Upper lobe of left lung (tissue), 6 donors: ENCODE measurements around the gene ZBTB11. TPM values are rescaled to one million over a fixed set of nuclear protein-coding genes. Genes with fewer than 3 reads are reported as not detected.
"Not testable (repeated sequence)": the region's sequence is repeated elsewhere in the genome, so short reads cannot be mapped to it uniquely, and the experiment has no call there.

Experiments
- ATAC-seq, 2 donors: fragments of 200-7000 bp; cut with Tn5 transposase; one replicate each; pipeline ENCODE4 v1.9.1; 2022; ENCODE audit warnings: mild to moderate bottlenecking in 2 of 2, moderate library complexity in 2 of 2; ENCODE audit not compliant: low FRiP score in 2 of 2
- DNase-seq, 2 donors: peaks; one replicate each; pipeline ENCODE4 v3.0.0-alpha.2; 2019 to 2020
- H3K27ac ChIP-seq, 4 donors: fragments of 200-600 bp; sonication (generic); one replicate each; pipeline ENCODE4 v1.5.1; 2016 to 2019
- H3K27me3 ChIP-seq, 4 donors: fragments of 200-600 bp; sonication (generic); one replicate each; pipeline ENCODE4 v1.5.1; 2017 to 2019
- H3K36me3 ChIP-seq, 4 donors: fragments of 200-600 bp; sonication (generic); one replicate each; pipeline ENCODE4 v1.5.1; 2016 to 2019
- H3K4me1 ChIP-seq, 4 donors: fragments of 200-600 bp; sonication (generic); one replicate each; pipeline ENCODE4 v1.5.1; 2018 to 2019
- H3K4me3 ChIP-seq, 4 donors: fragments of 200-600 bp; sonication (generic); one replicate each; pipeline ENCODE4 v1.5.1; 2017 to 2019; ENCODE audit warnings: mild to moderate bottlenecking in 2 of 4, moderate library complexity in 1 of 4
- H3K9me3 ChIP-seq, 4 donors: fragments of 200-600 bp; sonication (generic); one replicate each; pipeline ENCODE4 v1.5.1; 2018 to 2019
- EP300 ChIP-seq, 4 donors: sonication (generic); formaldehyde crosslinking; IDR thresholded peaks; one replicate each; pipeline ENCODE4 v1.5.1; 2017; ENCODE audit warnings: antibody characterized with exemption in 4 of 4, control low read depth in 2 of 4
- POLR2A ChIP-seq, 4 donors: fragments of 450-650 bp; IDR thresholded peaks; one replicate each; pipeline ENCODE4 v1.5.1; 2016 to 2017; ENCODE audit warnings: antibody characterized with exemption in 4 of 4, mild to moderate bottlenecking in 2 of 4
- POLR2AphosphoS5 ChIP-seq, 2 donors: sonication (generic); formaldehyde crosslinking; IDR thresholded peaks; one replicate each; pipeline ENCODE4 v1.5.1; 2017; ENCODE audit warnings: antibody characterized with exemption in 2 of 2
- WGBS, 2 donors: methylation state at CpG; one replicate each; pipeline ENCODE4 v1.1.5; 2017 to 2018; 5-methylcytosine and 5-hydroxymethylcytosine counted together
- total RNA-seq, 6 donors: library from RNA; depleted of rRNA in 4 of 6; stranded (reverse); fragments of >200 nt in 4 of 6; gene quantifications; one replicate each; pipeline versions ENCODE4 v1.1.0 to v1.2.1, GENCODE V29; 2016 to 2021
- TF ChIP-seq, protein P1 (sequence below), 6 experiments: fragments of 450-650 bp in 4 of 6; fragments of 200-600 bp in 2 of 6; sonication (generic) in 2 of 6; IDR thresholded peaks; one replicate each; pipeline ENCODE4 v1.5.1; 2016 to 2019; ENCODE audit warnings: antibody characterized with exemption in 6 of 6
- donor health status: DM: no; HTN: no; CAD: no; lungs with moderate emphysema.
- donor health status: DM: no; HTN: yes; CAD: no; lungs with severe emphysema.

The ZBTB11 gene
- total RNA-seq, 6 donors from 2014 or later: 16.3 to 41.4 (median 19.8) TPM

DNA sequence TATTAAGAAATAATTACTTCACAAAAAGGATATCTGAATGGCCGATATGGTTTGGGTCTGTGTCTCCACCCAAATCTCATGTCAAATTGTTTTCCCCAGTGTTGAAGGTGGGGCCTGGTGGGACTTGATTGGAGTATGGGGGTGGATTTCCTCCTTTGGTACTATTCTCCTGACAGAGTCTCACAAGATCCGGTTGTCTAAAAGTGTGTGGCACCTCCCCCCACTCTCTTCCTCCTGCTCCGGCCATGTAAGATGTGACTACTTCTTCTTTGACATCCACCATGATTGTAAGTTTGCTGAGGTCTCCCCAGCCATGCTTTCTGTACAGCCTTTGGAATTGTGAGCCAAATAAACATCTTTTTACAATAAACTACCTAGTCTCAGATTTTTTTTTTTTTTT lies 34.5 kb downstream of the ZBTB11 start:
- Histone ChIP-seq H3K4me1 (peaks cover 0 to 4% (median 0%) of the 10 kb centered on the region in 4 donors), H3K27ac (no peak overlapping the region), H3K36me3 (peaks cover 0 to 5% (median 1%) of the 10 kb centered on the region in 4 donors), H3K4me3 (no peak overlapping the region), H3K27me3 (no peaks in the 10 kb centered on the region), H3K9me3 (no peaks in the 10 kb centered on the region)
- ATAC-seq (no peak), DNase-seq (no peak)
- 75 to 79% methylated on average over 3 of the region's 3 CpGs for WGBS, 2 donors
- TF ChIP-seq POLR2AphosphoS5 (IDR thresholded peaks at IDR 0.05) (no peak), EP300 (IDR thresholded peaks at IDR 0.05) (no peak), POLR2A (IDR thresholded peaks at IDR 0.05) (no peak)
- TF ChIP-seq, protein P1, sequence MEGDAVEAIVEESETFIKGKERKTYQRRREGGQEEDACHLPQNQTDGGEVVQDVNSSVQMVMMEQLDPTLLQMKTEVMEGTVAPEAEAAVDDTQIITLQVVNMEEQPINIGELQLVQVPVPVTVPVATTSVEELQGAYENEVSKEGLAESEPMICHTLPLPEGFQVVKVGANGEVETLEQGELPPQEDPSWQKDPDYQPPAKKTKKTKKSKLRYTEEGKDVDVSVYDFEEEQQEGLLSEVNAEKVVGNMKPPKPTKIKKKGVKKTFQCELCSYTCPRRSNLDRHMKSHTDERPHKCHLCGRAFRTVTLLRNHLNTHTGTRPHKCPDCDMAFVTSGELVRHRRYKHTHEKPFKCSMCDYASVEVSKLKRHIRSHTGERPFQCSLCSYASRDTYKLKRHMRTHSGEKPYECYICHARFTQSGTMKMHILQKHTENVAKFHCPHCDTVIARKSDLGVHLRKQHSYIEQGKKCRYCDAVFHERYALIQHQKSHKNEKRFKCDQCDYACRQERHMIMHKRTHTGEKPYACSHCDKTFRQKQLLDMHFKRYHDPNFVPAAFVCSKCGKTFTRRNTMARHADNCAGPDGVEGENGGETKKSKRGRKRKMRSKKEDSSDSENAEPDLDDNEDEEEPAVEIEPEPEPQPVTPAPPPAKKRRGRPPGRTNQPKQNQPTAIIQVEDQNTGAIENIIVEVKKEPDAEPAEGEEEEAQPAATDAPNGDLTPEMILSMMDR (IDR thresholded peaks at IDR 0.05): no peak

DNA sequence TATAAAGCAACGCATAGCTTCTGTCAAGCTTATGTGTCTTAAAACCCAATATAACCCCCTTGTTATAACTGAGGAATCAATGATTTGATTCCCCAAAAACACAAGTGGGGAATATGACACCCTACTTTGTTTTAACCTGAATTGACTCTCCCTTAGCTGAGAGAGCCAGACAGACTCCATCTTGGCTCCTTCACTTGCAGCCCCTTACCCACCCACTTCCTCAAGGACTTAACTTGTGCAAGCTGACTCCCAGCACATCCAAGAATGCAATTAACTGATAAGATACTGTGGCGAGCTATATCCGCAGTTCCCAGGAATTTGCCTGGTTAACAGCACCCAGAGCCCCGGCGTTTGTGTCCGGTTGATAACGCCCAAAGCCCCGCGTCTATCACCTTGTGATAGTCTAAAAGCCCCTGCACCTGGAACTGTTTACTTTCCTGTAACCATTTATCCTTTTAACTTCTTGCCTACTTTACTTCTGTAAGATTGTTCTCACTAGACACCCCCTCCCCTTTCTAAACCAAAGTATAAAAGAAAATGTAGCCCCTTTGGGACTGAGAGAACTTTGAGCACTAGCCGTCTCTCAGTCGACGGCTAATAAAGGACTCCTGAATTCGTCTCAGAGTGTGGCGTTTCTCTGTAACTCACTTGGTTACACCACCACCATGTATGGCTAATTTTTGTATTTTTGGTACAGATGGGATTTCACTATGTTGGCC lies 35.4 kb downstream of the ZBTB11 start:
- not testable (repeated sequence) for DNase-seq, H3K27ac ChIP-seq, H3K4me3 ChIP-seq, ATAC-seq, H3K4me1 ChIP-seq, H3K27me3 ChIP-seq, H3K36me3 ChIP-seq, H3K9me3 ChIP-seq
- WGBS, 2 donors: 65 to 70% methylated on average over 14 of the region's 14 CpGs

DNA sequence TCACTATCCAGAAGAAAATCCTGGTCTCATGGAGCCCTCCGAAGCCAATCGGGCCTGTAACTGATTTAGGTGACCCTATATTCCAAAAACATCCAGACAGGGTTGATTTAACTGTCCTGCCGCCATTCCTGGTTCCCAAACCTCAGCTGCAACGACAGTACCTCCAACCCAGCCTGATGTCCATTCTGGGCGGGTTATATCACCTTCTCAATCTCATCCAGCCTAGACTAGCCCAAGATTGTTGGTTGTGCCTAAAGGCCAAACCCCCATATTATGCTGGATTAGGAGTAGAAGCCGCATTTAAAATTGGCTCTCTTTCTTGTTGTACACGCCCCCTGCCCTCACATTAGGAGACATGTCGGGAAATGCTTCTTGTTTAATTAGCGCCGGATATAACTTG lies 36.7 kb downstream of the ZBTB11 start:
- DNase-seq (no peak), ATAC-seq (no peak)
- TF ChIP-seq EP300 (IDR thresholded peaks at IDR 0.05) (no peak), POLR2A (IDR thresholded peaks at IDR 0.05) (no peak), POLR2AphosphoS5 (IDR thresholded peaks at IDR 0.05) (no peak)
- TF ChIP-seq, protein P1 (IDR thresholded peaks at IDR 0.05): no peak
- Histone ChIP-seq H3K36me3 (no peaks in the 10 kb centered on the region), H3K27ac (no peak overlapping the region), H3K4me3 (no peak overlapping the region), H3K9me3 (no peaks in the 10 kb centered on the region), H3K27me3 (no peaks in the 10 kb centered on the region), H3K4me1 (peaks cover 0 to 4% (median 0%) of the 10 kb centered on the region in 4 donors)
- 96% methylated on average over 10 of the region's 10 CpGs; no CpG with 5 or more reads in 1 of the 2 donors for WGBS, 2 donors

DNA sequence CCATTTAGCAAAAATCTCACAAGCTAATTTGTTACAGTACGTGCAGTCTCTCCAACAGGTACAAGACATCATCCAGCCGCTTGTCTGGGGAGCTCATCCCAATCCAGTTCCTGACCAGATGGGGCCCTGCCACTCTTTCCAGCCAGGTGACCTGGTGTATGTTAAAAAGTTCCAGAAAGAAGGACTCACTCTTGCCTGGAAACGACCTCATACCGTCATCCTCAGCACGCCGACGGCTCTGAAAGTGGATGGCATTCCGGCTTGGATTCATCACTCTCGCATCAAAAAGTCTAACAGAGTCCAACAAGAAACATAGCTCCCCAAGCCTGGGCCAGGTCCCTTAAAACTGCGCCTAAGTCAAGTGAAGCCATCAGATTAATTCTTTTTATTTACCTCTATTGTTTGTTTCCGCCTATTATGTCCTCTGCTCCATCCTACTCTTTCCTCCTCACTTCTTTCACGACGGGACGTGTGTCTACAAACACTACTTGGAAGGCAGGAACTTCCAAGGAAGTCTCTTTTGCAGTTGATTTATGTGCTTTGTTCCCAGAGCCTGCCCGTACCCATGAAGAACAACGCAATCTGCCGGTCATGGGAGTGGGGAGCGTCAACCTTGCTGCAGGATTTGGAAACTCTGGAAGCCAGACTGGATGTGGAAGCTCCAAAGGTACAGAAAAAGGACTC lies 37.5 kb downstream of the ZBTB11 start:
- DNase-seq: no peak
- Histone ChIP-seq H3K27ac (no peak overlapping the region), H3K4me1 (peaks cover 0 to 4% (median 0%) of the 10 kb centered on the region in 4 donors), H3K27me3 (no peaks in the 10 kb centered on the region), H3K36me3 (no peaks in the 10 kb centered on the region), H3K4me3 (no peak overlapping the region), H3K9me3 (no peaks in the 10 kb centered on the region)
- no peak for ATAC-seq
- WGBS, 2 donors: 79% methylated on average over 18 of the region's 18 CpGs; no CpG with 5 or more reads in 1 of the 2 donors
- TF ChIP-seq, protein P1 (IDR thresholded peaks at IDR 0.05): no peak
- no peak for TF ChIP-seq EP300 (IDR thresholded peaks at IDR 0.05)
- TF ChIP-seq POLR2AphosphoS5 (IDR thresholded peaks at IDR 0.05): no peak
- no peak for TF ChIP-seq POLR2A (IDR thresholded peaks at IDR 0.05)

DNA sequence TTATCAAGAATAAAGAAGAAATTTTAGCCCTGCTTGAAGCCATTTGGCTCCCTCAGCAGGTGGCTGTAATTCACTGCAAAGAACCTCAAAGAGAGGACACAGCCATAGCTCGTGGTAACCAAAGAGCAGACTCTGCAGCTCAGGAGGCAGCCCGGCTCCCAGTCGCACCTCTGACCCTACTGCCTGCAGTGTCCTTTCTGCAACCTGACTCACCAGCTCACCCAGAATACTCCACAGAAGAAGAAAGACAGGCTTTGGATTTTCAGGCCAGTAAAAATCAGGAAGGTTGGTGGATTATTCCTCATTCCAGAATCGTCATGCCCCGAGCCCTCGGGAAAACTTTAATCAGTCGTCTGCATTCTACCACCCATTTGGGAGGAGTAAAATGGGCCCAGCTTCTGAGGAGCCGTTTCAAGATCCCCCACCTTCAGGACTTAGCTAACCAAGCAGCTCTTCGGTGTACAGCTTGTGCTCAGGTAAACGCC lies 38.6 kb downstream of the ZBTB11 start:
- Histone ChIP-seq H3K9me3 (no peaks in the 10 kb centered on the region), H3K4me3 (no peak overlapping the region), H3K36me3 (no peaks in the 10 kb centered on the region), H3K27ac (no peak overlapping the region), H3K27me3 (no peaks in the 10 kb centered on the region), H3K4me1 (no peaks in the 10 kb centered on the region)
- ATAC-seq: no peak
- DNase-seq: no peak
- TF ChIP-seq POLR2A (IDR thresholded peaks at IDR 0.05) (no peak), EP300 (IDR thresholded peaks at IDR 0.05) (no peak), POLR2AphosphoS5 (IDR thresholded peaks at IDR 0.05) (no peak)
- TF ChIP-seq, protein P1 (IDR thresholded peaks at IDR 0.05): no peak
- 79 to 87% methylated on average over 7 of the region's 10 CpGs for WGBS, 2 donors
